GM06990 (cell line): ENCODE measurements around the gene IL17B.

ENCODE experiments used
- DNase-seq: peaks from one replicate; pipeline ENCODE4 v3.0.0-alpha.2; 2011; ENCODE audit not compliant: insufficient read length; ENCODE audit errors: extremely low read depth
- H3K27me3 ChIP-seq: replicated peaks from 2 replicates; pipeline ENCODE4 v1.6.0; 2011; ENCODE audit warnings: low read length; ENCODE audit not compliant: control insufficient read depth, insufficient read depth
- H3K36me3 ChIP-seq: 2 replicates; pipeline ENCODE4 v1.5.1; 2011; ENCODE audit warnings: low read length; ENCODE audit not compliant: control insufficient read depth, insufficient read depth
- H3K4me3 ChIP-seq: replicated peaks from 2 replicates; pipeline ENCODE4 v1.5.1; 2011; ENCODE audit warnings: low read depth, mild to moderate bottlenecking, control low read depth, low read length
- TF ChIP-seq, protein P1 (sequence below): IDR thresholded peaks from 2 replicates; pipeline ENCODE4 v1.5.1; 2011; ENCODE audit warnings: low read length, control low read depth, mild to moderate bottlenecking, inconsistent platforms; ENCODE audit not compliant: insufficient read depth, poor library complexity, severe bottlenecking

IL17B gene

DNA sequence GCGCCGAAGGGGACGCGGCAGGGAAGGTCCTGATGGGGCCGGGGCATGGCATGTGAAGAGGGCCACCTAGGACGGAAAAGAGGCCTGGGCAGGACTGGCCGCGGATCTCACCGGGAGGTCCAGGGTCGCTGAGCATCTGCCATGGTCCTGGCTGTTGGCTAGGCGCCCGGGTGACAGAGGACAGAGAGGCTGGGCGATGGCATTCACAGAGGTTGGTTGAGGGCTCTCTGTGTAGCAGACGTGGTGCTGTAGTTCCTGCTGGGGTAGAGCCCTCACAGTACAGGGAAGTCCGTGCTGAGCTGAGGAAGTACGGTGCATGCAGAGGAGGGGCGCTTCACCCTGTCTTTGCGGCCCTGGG, 20.8 kb downstream of the IL17B start:
- Histone ChIP-seq H3K36me3 (peaks cover 6% of the 10 kb centered on the region), H3K4me3 (peak overlapping the region; percentile 89), H3K27me3 (no peaks in the 10 kb centered on the region)
- TF ChIP-seq, protein P1, sequence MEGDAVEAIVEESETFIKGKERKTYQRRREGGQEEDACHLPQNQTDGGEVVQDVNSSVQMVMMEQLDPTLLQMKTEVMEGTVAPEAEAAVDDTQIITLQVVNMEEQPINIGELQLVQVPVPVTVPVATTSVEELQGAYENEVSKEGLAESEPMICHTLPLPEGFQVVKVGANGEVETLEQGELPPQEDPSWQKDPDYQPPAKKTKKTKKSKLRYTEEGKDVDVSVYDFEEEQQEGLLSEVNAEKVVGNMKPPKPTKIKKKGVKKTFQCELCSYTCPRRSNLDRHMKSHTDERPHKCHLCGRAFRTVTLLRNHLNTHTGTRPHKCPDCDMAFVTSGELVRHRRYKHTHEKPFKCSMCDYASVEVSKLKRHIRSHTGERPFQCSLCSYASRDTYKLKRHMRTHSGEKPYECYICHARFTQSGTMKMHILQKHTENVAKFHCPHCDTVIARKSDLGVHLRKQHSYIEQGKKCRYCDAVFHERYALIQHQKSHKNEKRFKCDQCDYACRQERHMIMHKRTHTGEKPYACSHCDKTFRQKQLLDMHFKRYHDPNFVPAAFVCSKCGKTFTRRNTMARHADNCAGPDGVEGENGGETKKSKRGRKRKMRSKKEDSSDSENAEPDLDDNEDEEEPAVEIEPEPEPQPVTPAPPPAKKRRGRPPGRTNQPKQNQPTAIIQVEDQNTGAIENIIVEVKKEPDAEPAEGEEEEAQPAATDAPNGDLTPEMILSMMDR: no peak
- no peak for DNase-seq

DNA sequence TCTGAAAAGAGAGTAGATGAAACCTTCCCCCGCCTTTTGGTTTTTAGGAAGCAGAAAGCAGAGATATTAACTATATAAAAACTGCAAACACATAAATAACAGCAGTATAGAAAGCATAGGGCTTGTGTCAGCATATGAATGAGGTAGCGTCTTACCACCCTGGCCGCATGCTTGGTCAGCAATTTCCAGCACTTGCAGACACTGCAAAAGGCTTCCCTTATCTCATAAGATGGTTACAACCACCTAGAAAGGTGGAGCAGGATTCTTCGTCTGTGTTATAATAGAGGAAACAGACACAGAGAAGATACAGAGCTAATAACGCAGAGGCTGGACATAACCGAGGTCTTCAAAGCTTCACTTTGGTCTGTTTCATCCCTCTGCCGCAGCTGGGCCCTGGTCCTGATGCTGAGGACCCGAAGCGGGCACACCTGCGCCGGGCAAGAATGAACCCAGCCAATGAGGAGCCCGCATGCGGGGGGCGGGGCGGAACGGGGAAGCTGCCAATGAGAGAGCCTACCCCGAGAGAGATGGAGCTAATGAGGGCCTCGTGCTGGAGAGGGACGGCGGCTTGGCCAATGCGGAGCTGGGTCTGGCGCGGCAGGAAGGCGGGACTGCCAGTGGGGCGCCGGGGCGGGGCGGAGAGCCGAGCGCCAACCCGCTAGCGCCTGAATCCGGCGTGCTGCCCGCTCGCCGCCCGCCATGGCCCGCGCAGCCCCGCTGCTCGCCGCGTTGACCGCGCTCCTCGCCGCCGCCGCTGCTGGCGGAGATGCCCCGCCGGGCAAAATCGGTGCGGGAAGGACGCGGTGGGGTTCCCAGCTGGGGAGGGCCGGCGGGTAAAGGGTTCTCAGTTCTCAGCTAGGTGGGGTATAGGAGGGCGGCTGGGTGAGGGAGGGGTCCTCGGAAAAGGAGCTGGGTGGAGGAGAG, 21.5 kb downstream of the IL17B start, which contains the start of gene PCYOX1L:
TSS of gene PCYOX1L (plus strand) at position 677 of the 924 bp plus-strand sequence. CDS start at position 700, 23 bp downstream.
- Histone ChIP-seq H3K4me3 (peak within 1 kb of the TSS; percentile 89), H3K27me3 (no peaks in the 10 kb centered on the region), H3K36me3 (peaks cover 6% of the 10 kb centered on the region)
- peak; percentile 93 for DNase-seq
- TF ChIP-seq, protein P1: no peak

DNA sequence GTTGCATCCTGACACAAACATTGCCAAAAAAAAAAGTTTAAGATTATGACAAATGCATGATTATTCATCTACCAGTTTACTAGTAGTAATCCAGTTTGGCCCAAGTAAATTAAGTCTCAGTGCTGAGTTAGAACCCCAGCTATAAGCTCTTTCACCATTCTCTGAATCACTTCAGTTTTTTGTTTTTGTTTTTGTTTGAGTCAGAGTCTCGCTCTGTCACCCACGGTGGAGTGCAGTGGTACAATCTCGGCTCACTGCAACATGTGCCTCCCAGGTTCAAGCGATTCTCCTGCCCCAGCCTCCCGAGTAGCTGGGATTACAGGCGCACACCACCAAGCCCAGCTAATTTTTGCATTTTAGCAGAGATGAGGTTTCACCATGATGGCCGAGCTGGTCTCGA, 22.7 kb downstream of the IL17B start:
- no peak for DNase-seq
- Histone ChIP-seq H3K36me3 (peaks cover 6% of the 10 kb centered on the region), H3K4me3 (no peak overlapping the region), H3K27me3 (no peaks in the 10 kb centered on the region)
- TF ChIP-seq, protein P1: no peak

DNA sequence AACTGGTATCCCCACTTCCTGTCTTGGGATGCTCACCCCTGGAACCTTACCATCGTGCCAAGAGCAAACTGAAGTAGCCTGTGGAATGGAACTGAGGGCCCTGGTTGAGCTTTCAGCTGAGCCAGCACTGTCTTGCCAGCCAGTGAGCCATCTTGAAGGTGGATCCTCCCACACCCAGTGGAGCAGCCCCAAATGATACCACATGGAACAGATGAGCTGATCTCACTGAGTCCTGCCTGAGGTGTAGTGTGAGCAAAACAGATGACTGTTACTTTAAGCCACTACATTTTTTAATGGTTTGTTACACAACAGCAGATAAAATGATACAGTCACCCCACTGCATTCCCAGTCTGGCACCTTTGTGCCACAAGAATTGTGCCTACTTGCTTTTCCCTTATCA, 23.4 kb downstream of the IL17B start:
- Histone ChIP-seq H3K36me3 (peaks cover 9% of the 10 kb centered on the region), H3K4me3 (no peak overlapping the region), H3K27me3 (no peaks in the 10 kb centered on the region)
- TF ChIP-seq, protein P1: no peak
- no peak for DNase-seq

DNA sequence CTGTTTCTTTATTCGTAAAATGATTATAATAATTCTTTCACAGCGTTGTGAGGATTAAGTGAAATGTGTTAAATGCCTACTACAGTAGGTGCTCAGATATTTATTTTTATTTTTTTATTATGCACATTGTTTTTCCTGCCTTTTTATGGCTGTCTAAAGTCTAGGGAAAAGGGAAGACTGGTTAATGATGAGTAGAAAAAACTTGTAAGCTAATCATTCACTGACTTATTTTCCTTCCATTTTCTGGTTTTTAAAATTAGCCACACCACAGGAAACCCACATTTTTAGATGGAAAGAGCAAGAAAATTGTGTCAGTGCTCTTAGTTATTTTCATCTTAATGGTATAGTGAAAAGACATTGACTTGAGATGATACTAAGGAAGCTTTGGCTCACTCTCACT, 25.2 kb downstream of the IL17B start:
- peaks cover 12% of the 10 kb centered on the region for H3K36me3 ChIP-seq
- no peak for DNase-seq
- TF ChIP-seq, protein P1: no peak
- no peak overlapping the region for H3K4me3 ChIP-seq
- H3K27me3 ChIP-seq: no peaks in the 10 kb centered on the region

DNA sequence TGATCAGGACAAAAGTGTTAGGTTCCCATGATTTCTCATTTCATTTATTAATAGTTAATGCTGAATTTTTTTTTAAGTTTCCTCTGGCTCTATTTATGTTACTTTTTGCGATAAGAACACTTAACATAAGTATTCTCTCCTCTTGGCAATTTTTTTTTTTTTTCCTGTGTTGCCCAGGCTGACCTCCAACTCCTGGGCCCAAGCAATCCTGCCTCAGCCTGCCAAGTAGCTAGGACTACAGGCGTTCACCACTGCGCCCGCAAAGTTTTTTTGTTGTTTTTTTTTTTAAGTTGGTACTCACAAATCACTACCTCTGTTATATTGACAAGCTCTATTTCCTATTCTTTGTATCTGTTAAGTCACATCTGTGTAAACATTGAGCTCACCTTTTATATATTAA, 26.9 kb downstream of the IL17B start:
- TF ChIP-seq, protein P1: no peak
- DNase-seq: no peak
- no peaks in the 10 kb centered on the region for H3K27me3 ChIP-seq
- peaks cover 12% of the 10 kb centered on the region for H3K36me3 ChIP-seq
- no peak overlapping the region for H3K4me3 ChIP-seq
